ENCODE measurements around the gene GABRP. TPM values are rescaled to one million over a fixed set of nuclear protein-coding genes. Genes with fewer than 3 reads are reported as not detected.

Gene GABRP
- polyA plus RNA-seq, 3 donors = not detected

DNA sequence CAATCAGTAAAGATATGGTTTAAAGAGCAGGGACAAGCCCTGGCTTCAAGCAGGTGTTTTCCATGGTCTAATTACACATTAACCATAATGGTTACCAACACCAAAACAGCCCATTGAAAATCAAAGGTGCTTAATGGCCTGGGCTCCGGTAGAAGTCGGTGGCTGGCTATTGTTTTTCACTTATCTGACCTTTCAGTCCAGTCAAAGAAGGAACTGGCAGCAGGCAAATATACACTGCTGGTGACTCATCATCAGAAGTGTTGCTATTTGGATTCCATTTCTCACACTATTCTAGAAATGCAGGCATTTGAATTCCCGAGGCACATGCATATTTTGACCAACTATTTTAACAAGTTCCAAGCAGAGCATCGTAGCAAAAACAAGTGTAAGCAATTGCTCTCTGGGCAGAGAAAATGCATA is 26.3 kb upstream of the GABRP start:
- H3K4me1 ChIP-seq (ENCODE audit: control insufficient read depth in 1 of 2, insufficient read depth in 2 of 2, low read length in 2 of 2) = no peaks in the 10 kb centered on the region
- Mint-ChIP-seq H3K27me3 (ENCODE audit: low read depth in 3 of 3) (peaks cover 5 to 13% (median 6%) of the 10 kb centered on the region in 3 donors), H3K9me3 (peaks cover 0 to 4% (median 0%) of the 10 kb centered on the region in 7 donors), H3K4me3 (no peak overlapping the region), H3K27ac (no peak overlapping the region), H3K4me1 (peaks cover 3% of the 10 kb centered on the region), H3K36me3 (no peaks in the 10 kb centered on the region)
- no peak for DNase-seq
- 67% methylated on average over 2 of the region's 4 CpGs for WGBS (ENCODE audit: insufficient coverage)
- TF ChIP-seq, protein P1, sequence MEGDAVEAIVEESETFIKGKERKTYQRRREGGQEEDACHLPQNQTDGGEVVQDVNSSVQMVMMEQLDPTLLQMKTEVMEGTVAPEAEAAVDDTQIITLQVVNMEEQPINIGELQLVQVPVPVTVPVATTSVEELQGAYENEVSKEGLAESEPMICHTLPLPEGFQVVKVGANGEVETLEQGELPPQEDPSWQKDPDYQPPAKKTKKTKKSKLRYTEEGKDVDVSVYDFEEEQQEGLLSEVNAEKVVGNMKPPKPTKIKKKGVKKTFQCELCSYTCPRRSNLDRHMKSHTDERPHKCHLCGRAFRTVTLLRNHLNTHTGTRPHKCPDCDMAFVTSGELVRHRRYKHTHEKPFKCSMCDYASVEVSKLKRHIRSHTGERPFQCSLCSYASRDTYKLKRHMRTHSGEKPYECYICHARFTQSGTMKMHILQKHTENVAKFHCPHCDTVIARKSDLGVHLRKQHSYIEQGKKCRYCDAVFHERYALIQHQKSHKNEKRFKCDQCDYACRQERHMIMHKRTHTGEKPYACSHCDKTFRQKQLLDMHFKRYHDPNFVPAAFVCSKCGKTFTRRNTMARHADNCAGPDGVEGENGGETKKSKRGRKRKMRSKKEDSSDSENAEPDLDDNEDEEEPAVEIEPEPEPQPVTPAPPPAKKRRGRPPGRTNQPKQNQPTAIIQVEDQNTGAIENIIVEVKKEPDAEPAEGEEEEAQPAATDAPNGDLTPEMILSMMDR (IDR thresholded peaks at IDR 0.05) = no peak
- intact Hi-C loops (cut with micrococcal nuclease) = no loop called here
- no peak overlapping the region for H3K27ac ChIP-seq (ENCODE audit: low read depth in 1 of 2, low read length in 2 of 2)
- no peak overlapping the region for H3K9ac ChIP-seq (ENCODE audit: insufficient read depth, low read length, poor library complexity, severe bottlenecking)
- no peaks in the 10 kb centered on the region for H4K20me1 ChIP-seq (ENCODE audit: insufficient read depth, low read length)
- no peak overlapping the region for H3K4me3 ChIP-seq (replicated peaks in 1 of 3; ENCODE audit: low read depth in 2 of 3, low read length in 3 of 3)
- no peaks in the 10 kb centered on the region for H3K79me2 ChIP-seq (ENCODE audit: insufficient read depth, low read length)
- H2AFZ ChIP-seq (ENCODE audit: insufficient read depth, low read depth, low read length, poor library complexity, severe bottlenecking) = no peak overlapping the region
- H3K27me3 ChIP-seq (ENCODE audit: control insufficient read depth in 2 of 2, insufficient read depth in 2 of 2, low read length in 2 of 2) = no peaks in the 10 kb centered on the region
- no peaks in the 10 kb centered on the region for H3K9me3 ChIP-seq (replicated peaks in 1 of 2; ENCODE audit: control insufficient read depth in 1 of 2, insufficient read depth in 1 of 2, low read length in 2 of 2)
- H3K4me2 ChIP-seq (replicated peaks; ENCODE audit: extremely low read depth, low read length, poor library complexity, severe bottlenecking) = no peak overlapping the region
- no peaks in the 10 kb centered on the region for H3K36me3 ChIP-seq (replicated peaks in 1 of 2; ENCODE audit: control insufficient read depth in 1 of 2, insufficient read depth in 2 of 2, low read length in 2 of 2)

DNA sequence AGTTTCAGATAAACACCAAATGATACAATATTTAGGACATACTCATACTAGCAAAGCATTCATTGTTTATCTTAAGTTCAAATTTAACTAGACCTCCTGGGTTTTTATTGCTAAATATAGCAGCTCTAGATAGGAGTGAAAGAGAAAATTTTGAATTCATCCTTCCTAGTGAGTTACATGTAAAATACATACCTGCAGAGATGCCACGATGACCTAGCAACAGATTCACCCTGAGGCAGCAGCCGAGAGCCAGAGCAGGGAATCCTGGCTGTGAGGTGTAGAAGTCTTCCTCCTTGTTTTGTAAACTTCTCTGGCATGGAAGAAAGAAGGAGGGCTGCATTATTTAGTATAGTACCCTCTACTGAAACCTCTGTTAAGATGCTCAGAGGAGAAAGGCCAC is 25.9 kb upstream of the GABRP start:
- Histone ChIP-seq H4K20me1 (ENCODE audit: insufficient read depth, low read length) (no peaks in the 10 kb centered on the region), H3K36me3 (replicated peaks in 1 of 2; ENCODE audit: control insufficient read depth in 1 of 2, insufficient read depth in 2 of 2, low read length in 2 of 2) (no peaks in the 10 kb centered on the region), H3K27ac (ENCODE audit: low read depth in 1 of 2, low read length in 2 of 2) (no peak overlapping the region), H3K9me3 (replicated peaks in 1 of 2; ENCODE audit: control insufficient read depth in 1 of 2, insufficient read depth in 1 of 2, low read length in 2 of 2) (no peaks in the 10 kb centered on the region), H2AFZ (ENCODE audit: insufficient read depth, low read depth, low read length, poor library complexity, severe bottlenecking) (no peak overlapping the region), H3K27me3 (ENCODE audit: control insufficient read depth in 2 of 2, insufficient read depth in 2 of 2, low read length in 2 of 2) (no peaks in the 10 kb centered on the region), H3K79me2 (ENCODE audit: insufficient read depth, low read length) (no peaks in the 10 kb centered on the region), H3K4me2 (replicated peaks; ENCODE audit: extremely low read depth, low read length, poor library complexity, severe bottlenecking) (no peak overlapping the region), H3K4me3 (replicated peaks in 1 of 3; ENCODE audit: low read depth in 2 of 3, low read length in 3 of 3) (no peak overlapping the region), H3K4me1 (ENCODE audit: control insufficient read depth in 1 of 2, insufficient read depth in 2 of 2, low read length in 2 of 2) (no peaks in the 10 kb centered on the region), H3K9ac (ENCODE audit: insufficient read depth, low read length, poor library complexity, severe bottlenecking) (no peak overlapping the region)
- H3K27me3 Mint-ChIP-seq (ENCODE audit: low read depth in 3 of 3) = peaks cover 5 to 13% (median 6%) of the 10 kb centered on the region in 3 donors
- no peaks in the 10 kb centered on the region for H3K36me3 Mint-ChIP-seq
- intact Hi-C loops (cut with micrococcal nuclease) = no loop called here
- no peak overlapping the region for H3K4me3 Mint-ChIP-seq
- TF ChIP-seq, protein P1 (IDR thresholded peaks at IDR 0.05) = no peak
- DNase-seq = no peak
- H3K9me3 Mint-ChIP-seq = peaks cover 0 to 4% (median 0%) of the 10 kb centered on the region in 7 donors
- WGBS (ENCODE audit: insufficient coverage) = no CpG with 5 or more reads among the region's 2 CpGs
- H3K27ac Mint-ChIP-seq = no peak overlapping the region
- peaks cover 3% of the 10 kb centered on the region for H3K4me1 Mint-ChIP-seq

Data from CD14-positive monocyte (primary cell).